GM12878 (cell line): ENCODE data around the gene SEMA3A. TPM values are rescaled to one million over a fixed set of nuclear protein-coding genes. Genes with fewer than 3 reads are reported as not detected.

Experiments used
- TCF3 ChIP-seq: IDR thresholded peaks from 2 replicates; pipeline ENCODE4 v1.6.1; 2012; ENCODE audit warnings: low read depth, mild to moderate bottlenecking, low read length, borderline replicate concordance; ENCODE audit not compliant: insufficient read depth
- polyA plus RNA-seq, 11 experiments: library from polyadenylated mRNA; depleted of rRNA in 4 of 11; unstranded in 6 of 11; stranded (reverse) in 5 of 11; fragments of >200 nt; fragmentation: Nextera tagmentation in 4 of 11; fragmentation: Illumina TruSeq in 1 of 11; extraction: Ambion mirVana in 4 of 11; extraction: Trizol in 1 of 11; gene quantifications; 1 replicate in 1 of 11; 2 replicates in 10 of 11; pipeline versions ENCODE4 v1.2.1 to v1.2.3, GENCODE V29; 2011 to 2016; ENCODE audit warnings: inconsistent platforms in 2 of 11, missing spikeins in 2 of 11, low read depth in 1 of 11
- total RNA-seq, 4 experiments: library from RNA; depleted of rRNA in 3 of 4; stranded (reverse); fragments of >200 nt in 3 of 4; fragmentation: Illumina TruSeq in 1 of 4; extraction: Trizol in 1 of 4; gene quantifications; 2 replicates each; pipeline versions ENCODE4 v1.2.1 to v1.2.3, GENCODE V29; 2013 to 2021
- TF ChIP-seq, protein P1 (sequence below): fragments of 450-650 bp; IDR thresholded peaks from 2 replicates; pipeline ENCODE4 v1.6.1; 2014; ENCODE audit warnings: mild to moderate bottlenecking
- TF ChIP-seq, protein P2 (sequence below): IDR thresholded peaks from 2 replicates; pipeline ENCODE4 v1.6.1; 2012; ENCODE audit warnings: low read depth, low read length, improper control_type of control experiment
- TF ChIP-seq, protein P3 (sequence below): IDR thresholded peaks from 2 replicates; pipeline ENCODE4 v1.6.1; 2012; ENCODE audit warnings: improper control_type of control experiment, low read depth, low read length; ENCODE audit not compliant: insufficient replicate concordance

SEMA3A gene
- total and polyA plus RNA-seq, 10 of the 15 experiments (the other 5 are each of a cell fraction or from before 2014, with no cell fraction given): 0.01 to 3.3 (median 0.24) TPM

DNA sequence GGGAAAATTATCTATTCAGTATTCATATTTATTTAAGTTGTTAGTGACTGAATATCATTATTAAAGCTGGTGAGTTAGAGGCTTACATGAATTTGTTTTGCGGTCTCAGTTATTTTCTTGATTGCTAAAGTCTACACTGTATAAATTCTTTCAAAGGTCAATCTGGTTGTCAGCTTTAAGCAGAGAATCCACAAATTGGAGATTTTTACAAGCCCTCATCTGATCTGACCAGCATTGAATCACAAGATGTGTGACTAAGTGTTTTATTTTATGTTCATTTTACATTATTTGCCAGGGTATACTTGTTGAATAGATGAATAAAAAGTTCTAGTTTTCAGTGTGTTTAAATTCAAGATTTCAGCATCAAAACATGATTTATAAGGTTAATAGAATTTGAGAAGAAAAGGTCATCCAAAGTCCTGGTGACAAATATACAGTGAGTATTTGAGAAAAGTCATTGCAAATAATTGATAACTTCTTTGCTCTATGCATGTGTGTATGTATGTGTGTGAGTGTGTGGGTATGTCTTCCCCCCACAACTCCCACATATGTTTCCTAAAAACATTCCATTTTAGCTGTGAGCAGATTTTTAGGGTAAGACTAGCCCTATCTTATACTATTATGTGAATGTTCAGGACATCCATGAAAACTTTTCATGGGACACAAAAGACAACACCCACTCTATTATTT is 4.4 kb downstream of the SEMA3A start (continued):
- TF ChIP-seq, protein P1, sequence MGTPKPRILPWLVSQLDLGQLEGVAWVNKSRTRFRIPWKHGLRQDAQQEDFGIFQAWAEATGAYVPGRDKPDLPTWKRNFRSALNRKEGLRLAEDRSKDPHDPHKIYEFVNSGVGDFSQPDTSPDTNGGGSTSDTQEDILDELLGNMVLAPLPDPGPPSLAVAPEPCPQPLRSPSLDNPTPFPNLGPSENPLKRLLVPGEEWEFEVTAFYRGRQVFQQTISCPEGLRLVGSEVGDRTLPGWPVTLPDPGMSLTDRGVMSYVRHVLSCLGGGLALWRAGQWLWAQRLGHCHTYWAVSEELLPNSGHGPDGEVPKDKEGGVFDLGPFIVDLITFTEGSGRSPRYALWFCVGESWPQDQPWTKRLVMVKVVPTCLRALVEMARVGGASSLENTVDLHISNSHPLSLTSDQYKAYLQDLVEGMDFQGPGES: no peak
- TF ChIP-seq, protein P2, sequence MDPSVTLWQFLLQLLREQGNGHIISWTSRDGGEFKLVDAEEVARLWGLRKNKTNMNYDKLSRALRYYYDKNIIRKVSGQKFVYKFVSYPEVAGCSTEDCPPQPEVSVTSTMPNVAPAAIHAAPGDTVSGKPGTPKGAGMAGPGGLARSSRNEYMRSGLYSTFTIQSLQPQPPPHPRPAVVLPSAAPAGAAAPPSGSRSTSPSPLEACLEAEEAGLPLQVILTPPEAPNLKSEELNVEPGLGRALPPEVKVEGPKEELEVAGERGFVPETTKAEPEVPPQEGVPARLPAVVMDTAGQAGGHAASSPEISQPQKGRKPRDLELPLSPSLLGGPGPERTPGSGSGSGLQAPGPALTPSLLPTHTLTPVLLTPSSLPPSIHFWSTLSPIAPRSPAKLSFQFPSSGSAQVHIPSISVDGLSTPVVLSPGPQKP: no peak
- TF ChIP-seq TCF3: no peak
- TF ChIP-seq, protein P3, sequence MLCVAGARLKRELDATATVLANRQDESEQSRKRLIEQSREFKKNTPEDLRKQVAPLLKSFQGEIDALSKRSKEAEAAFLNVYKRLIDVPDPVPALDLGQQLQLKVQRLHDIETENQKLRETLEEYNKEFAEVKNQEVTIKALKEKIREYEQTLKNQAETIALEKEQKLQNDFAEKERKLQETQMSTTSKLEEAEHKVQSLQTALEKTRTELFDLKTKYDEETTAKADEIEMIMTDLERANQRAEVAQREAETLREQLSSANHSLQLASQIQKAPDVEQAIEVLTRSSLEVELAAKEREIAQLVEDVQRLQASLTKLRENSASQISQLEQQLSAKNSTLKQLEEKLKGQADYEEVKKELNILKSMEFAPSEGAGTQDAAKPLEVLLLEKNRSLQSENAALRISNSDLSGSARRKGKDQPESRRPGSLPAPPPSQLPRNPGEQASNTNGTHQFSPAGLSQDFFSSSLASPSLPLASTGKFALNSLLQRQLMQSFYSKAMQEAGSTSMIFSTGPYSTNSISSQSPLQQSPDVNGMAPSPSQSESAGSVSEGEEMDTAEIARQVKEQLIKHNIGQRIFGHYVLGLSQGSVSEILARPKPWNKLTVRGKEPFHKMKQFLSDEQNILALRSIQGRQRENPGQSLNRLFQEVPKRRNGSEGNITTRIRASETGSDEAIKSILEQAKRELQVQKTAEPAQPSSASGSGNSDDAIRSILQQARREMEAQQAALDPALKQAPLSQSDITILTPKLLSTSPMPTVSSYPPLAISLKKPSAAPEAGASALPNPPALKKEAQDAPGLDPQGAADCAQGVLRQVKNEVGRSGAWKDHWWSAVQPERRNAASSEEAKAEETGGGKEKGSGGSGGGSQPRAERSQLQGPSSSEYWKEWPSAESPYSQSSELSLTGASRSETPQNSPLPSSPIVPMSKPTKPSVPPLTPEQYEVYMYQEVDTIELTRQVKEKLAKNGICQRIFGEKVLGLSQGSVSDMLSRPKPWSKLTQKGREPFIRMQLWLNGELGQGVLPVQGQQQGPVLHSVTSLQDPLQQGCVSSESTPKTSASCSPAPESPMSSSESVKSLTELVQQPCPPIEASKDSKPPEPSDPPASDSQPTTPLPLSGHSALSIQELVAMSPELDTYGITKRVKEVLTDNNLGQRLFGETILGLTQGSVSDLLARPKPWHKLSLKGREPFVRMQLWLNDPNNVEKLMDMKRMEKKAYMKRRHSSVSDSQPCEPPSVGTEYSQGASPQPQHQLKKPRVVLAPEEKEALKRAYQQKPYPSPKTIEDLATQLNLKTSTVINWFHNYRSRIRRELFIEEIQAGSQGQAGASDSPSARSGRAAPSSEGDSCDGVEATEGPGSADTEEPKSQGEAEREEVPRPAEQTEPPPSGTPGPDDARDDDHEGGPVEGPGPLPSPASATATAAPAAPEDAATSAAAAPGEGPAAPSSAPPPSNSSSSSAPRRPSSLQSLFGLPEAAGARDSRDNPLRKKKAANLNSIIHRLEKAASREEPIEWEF: no peak
- TF ChIP-seq, all 136 proteins: peak for 0
